ENCODE results near the gene AEBP1. TPM values are rescaled to one million over a fixed set of nuclear protein-coding genes. Genes with fewer than 3 reads are reported as not detected.

The AEBP1 gene
- total and polyA plus RNA-seq, 2 of the 4 experiments (the other 2 are of a cell fraction) = 1.1 to 5.7 TPM

GRCh38 chr7:44060091-44060947 lies 43.8 kb upstream of the AEBP1 start:
- H4K8ac ChIP-seq (ENCODE audit: low read depth in 2 of 2, low read length in 2 of 2) = no peak overlapping the region
- intact Hi-C loops (cut with micrococcal nuclease) = no loop called here
- H3K9me1 ChIP-seq (ENCODE audit: insufficient read depth, low read length) = no peaks in the 10 kb centered on the region; the same call in 1 of the 2 replicates
- H2BK120ac ChIP-seq (ENCODE audit: low read depth, low read length) = no peak overlapping the region
- 92% methylated on average over 5 of the region's 21 CpGs; no CpG with 5 or more reads in 1 of the 2 experiments for WGBS, 2 experiments (ENCODE audit: extremely low coverage in 2 of 2, insufficient read length in 1 of 2)
- TF ChIP-seq MAFK (IDR thresholded peaks at IDR 0.05; ENCODE audit: low read depth, low read length) = no peak
- H2BK20ac ChIP-seq (ENCODE audit: low read depth, low read length) = no peak overlapping the region
- H3K79me1 ChIP-seq (ENCODE audit: low read depth in 1 of 2, low read length in 2 of 2) = peaks cover 9 to 13% of the 10 kb centered on the region in 2 experiments
- no peak for DNase-seq
- no peak overlapping the region for H3K18ac ChIP-seq (ENCODE audit: low read depth, low read length)
- POLR2A ChIA-PET (ENCODE audit: unreplicated experiment) = no interaction called here
- dilution Hi-C loops (cut with HindIII; ENCODE audit: low sequenced_read_pairs, unreplicated experiment) = no loop called here
- no peak for ATAC-seq (ENCODE audit: low read depth)
- H4K91ac ChIP-seq (ENCODE audit: insufficient read depth, low read depth, low read length) = no peak overlapping the region
- no peak overlapping the region for H2BK5ac ChIP-seq (ENCODE audit: low read depth, low read length, poor library complexity, severe bottlenecking)
- H2AK9ac ChIP-seq (replicated peaks; ENCODE audit: low read depth, low read length, poor library complexity) = no peak overlapping the region
- H3K4me2 ChIP-seq (ENCODE audit: low read depth, low read length) = no peak overlapping the region
- H4K5ac ChIP-seq (ENCODE audit: low read depth, low read length) = no peak overlapping the region
- no peak overlapping the region for H3K56ac ChIP-seq (ENCODE audit: extremely low read depth, insufficient read depth, low read length)
- no peaks in the 10 kb centered on the region for H3K9me3 ChIP-seq (ENCODE audit: control insufficient read depth, insufficient read depth, low read length)
- H3K4me3 ChIP-seq (ENCODE audit: insufficient read depth, low read depth, low read length) = no peak overlapping the region
- H3K27ac ChIP-seq (ENCODE audit: insufficient read depth, low read length) = no peak overlapping the region
- peaks cover 59% of the 10 kb centered on the region for H3K36me3 ChIP-seq (ENCODE audit: control insufficient read depth, insufficient read depth, low read length)
- CTCF ChIA-PET = no interaction called here
- in situ Hi-C loops (cut with MboI; ENCODE audit: low sequenced_read_pairs) = no loop called here
- no peak overlapping the region for H2AK5ac ChIP-seq (ENCODE audit: low read depth, low read length)
- H4K20me1 ChIP-seq (ENCODE audit: insufficient read depth, low read length) = peaks cover 43% of the 10 kb centered on the region
- H3K23ac ChIP-seq (ENCODE audit: low read depth, low read length) = no peak overlapping the region
- H2AFZ ChIP-seq (replicated peaks; ENCODE audit: low read length, poor library complexity) = no peak overlapping the region
- no TSS peak for BruUV-seq (replicated peaks)
- H3K27me3 ChIP-seq (ENCODE audit: control insufficient read depth, insufficient read depth, low read length) = no peaks in the 10 kb centered on the region
- H3K4me1 ChIP-seq (ENCODE audit: control insufficient read depth, insufficient read depth, low read length) = peaks cover 2% of the 10 kb centered on the region; the same call in 1 of the 2 replicates
- H3K9ac ChIP-seq (ENCODE audit: low read depth, low read length) = no peak overlapping the region
- no peak overlapping the region for H2BK15ac ChIP-seq (ENCODE audit: low read depth, low read length)
- H3K4ac ChIP-seq (ENCODE audit: low read depth, low read length) = no peak overlapping the region
- H3K14ac ChIP-seq (replicated peaks; ENCODE audit: low read depth, low read length) = no peak overlapping the region
